ENCODE measurements around the gene TMCC2. TPM values are rescaled to one million over a fixed set of nuclear protein-coding genes. Genes with fewer than 3 reads are reported as not detected.

Gene TMCC2
- total RNA-seq, 1 experiment from 2014 or later = 2.7 TPM

DNA sequence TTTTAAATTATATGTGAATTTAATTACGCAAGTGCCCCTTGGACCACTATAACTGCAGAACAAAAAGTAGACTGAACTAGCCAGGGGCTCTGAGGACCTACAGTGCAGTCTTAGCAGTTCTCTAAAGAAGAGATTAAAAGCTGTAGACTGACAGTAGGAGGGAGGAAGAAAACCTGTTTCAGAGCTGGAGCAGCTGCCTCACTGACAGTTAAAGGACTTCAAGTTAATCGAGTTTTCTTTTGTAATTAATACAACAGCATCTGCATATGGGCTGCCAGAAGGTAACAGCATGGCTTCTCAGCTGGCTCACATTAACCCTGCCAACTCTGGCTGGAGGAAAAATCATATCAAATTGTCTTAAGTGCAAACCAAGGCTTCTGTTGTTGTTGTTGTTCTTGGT lies 36.1 kb upstream of the TMCC2 start:
- Histone ChIP-seq H2AFZ (ENCODE audit: low read depth, low read length, poor library complexity, severe bottlenecking) (no peak overlapping the region), H3K27ac (ENCODE audit: low read depth, low read length) (no peak overlapping the region), H3K79me2 (ENCODE audit: insufficient read depth, low read length) (peaks cover 37% of the 10 kb centered on the region), H3K36me3 (ENCODE audit: control insufficient read depth in 1 of 2, insufficient read depth in 2 of 2, low read length in 2 of 2) (no peaks in the 10 kb centered on the region), H3K4me3 (replicated peaks in 1 of 2; ENCODE audit: low read depth in 1 of 2, low read length in 2 of 2) (no peak overlapping the region), H3K27me3 (ENCODE audit: insufficient read depth, low read length) (no peaks in the 10 kb centered on the region), H3K9me3 (ENCODE audit: control insufficient read depth in 1 of 2, insufficient read depth in 1 of 2, low read depth in 1 of 2, low read length in 2 of 2) (no peaks in the 10 kb centered on the region), H3K9ac (ENCODE audit: low read length) (no peak overlapping the region), H4K20me1 (ENCODE audit: insufficient read depth) (no peaks in the 10 kb centered on the region), H3K4me2 (ENCODE audit: low read length) (no peak overlapping the region), H3K4me1 (ENCODE audit: control insufficient read depth in 1 of 2, insufficient read depth in 2 of 2, low read length in 2 of 2) (no peaks in the 10 kb centered on the region), H3K9me2 (ENCODE audit: insufficient read depth) (no peaks in the 10 kb centered on the region)
- ChIA-PET RAD21 (ENCODE audit: low non-redundant PET in 1 of 2, low total read pairs in 2 of 2, uncharacterized antibody in 2 of 2, unreplicated experiment in 2 of 2) (no interaction called here), POLR2A (no interaction called here), CTCF (no interaction called here)
- no peak for DNase-seq (ENCODE audit: low read depth, low spot score)
- no peak for ATAC-seq
- BruUV-seq (replicated peaks) = no TSS peak
- TF ChIP-seq JUND (IDR thresholded peaks at IDR 0.05) (no peak), YY1 (IDR thresholded peaks at IDR 0.05; ENCODE audit: extremely low read depth, insufficient replicate concordance, low read depth, low read length) (no peak), RAD21 (IDR thresholded peaks at IDR 0.05; ENCODE audit: low read depth) (no peak), TCF7L2 (IDR thresholded peaks at IDR 0.05; ENCODE audit: borderline replicate concordance, extremely low read depth, insufficient read depth, insufficient read length) (no peak), ZNF274 (IDR thresholded peaks at IDR 0.05; ENCODE audit: low read depth, low read length) (no peak), ZFX (IDR thresholded peaks at IDR 0.05) (no peak), SP1 (IDR thresholded peaks at IDR 0.05; ENCODE audit: low read depth) (no peak), CEBPB (IDR thresholded peaks at IDR 0.05; ENCODE audit: low read depth) (no peak), POLR2AphosphoS5 (IDR thresholded peaks at IDR 0.05; ENCODE audit: low read depth, low read length) (no peak), ELF1 (IDR thresholded peaks at IDR 0.05; ENCODE audit: borderline replicate concordance, low read depth) (no peak), FOSL1 (IDR thresholded peaks at IDR 0.05; ENCODE audit: low read depth) (no peak), SRF (IDR thresholded peaks at IDR 0.05; ENCODE audit: low read depth) (no peak)
- TF ChIP-seq, protein P1, sequence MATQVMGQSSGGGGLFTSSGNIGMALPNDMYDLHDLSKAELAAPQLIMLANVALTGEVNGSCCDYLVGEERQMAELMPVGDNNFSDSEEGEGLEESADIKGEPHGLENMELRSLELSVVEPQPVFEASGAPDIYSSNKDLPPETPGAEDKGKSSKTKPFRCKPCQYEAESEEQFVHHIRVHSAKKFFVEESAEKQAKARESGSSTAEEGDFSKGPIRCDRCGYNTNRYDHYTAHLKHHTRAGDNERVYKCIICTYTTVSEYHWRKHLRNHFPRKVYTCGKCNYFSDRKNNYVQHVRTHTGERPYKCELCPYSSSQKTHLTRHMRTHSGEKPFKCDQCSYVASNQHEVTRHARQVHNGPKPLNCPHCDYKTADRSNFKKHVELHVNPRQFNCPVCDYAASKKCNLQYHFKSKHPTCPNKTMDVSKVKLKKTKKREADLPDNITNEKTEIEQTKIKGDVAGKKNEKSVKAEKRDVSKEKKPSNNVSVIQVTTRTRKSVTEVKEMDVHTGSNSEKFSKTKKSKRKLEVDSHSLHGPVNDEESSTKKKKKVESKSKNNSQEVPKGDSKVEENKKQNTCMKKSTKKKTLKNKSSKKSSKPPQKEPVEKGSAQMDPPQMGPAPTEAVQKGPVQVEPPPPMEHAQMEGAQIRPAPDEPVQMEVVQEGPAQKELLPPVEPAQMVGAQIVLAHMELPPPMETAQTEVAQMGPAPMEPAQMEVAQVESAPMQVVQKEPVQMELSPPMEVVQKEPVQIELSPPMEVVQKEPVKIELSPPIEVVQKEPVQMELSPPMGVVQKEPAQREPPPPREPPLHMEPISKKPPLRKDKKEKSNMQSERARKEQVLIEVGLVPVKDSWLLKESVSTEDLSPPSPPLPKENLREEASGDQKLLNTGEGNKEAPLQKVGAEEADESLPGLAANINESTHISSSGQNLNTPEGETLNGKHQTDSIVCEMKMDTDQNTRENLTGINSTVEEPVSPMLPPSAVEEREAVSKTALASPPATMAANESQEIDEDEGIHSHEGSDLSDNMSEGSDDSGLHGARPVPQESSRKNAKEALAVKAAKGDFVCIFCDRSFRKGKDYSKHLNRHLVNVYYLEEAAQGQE (IDR thresholded peaks at IDR 0.05; ENCODE audit: low read depth) = no peak
- TF ChIP-seq, protein P2, sequence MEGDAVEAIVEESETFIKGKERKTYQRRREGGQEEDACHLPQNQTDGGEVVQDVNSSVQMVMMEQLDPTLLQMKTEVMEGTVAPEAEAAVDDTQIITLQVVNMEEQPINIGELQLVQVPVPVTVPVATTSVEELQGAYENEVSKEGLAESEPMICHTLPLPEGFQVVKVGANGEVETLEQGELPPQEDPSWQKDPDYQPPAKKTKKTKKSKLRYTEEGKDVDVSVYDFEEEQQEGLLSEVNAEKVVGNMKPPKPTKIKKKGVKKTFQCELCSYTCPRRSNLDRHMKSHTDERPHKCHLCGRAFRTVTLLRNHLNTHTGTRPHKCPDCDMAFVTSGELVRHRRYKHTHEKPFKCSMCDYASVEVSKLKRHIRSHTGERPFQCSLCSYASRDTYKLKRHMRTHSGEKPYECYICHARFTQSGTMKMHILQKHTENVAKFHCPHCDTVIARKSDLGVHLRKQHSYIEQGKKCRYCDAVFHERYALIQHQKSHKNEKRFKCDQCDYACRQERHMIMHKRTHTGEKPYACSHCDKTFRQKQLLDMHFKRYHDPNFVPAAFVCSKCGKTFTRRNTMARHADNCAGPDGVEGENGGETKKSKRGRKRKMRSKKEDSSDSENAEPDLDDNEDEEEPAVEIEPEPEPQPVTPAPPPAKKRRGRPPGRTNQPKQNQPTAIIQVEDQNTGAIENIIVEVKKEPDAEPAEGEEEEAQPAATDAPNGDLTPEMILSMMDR (IDR thresholded peaks at IDR 0.05 in 2 of 3, conservative IDR thresholded peaks at IDR 0.05 in 1 of 3; ENCODE audit: borderline replicate concordance in 1 of 3, insufficient read depth in 1 of 3, low read depth in 2 of 3, low read length in 2 of 3) = no peak
- TF ChIP-seq, protein P3, sequence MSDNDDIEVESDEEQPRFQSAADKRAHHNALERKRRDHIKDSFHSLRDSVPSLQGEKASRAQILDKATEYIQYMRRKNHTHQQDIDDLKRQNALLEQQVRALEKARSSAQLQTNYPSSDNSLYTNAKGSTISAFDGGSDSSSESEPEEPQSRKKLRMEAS (IDR thresholded peaks at IDR 0.05) = no peak
- intact Hi-C loops (cut with micrococcal nuclease) = no loop called here
